Measurements from ENCODE around the gene ATOX1. TPM values are rescaled to one million over a fixed set of nuclear protein-coding genes. Genes with fewer than 3 reads are reported as not detected.

The ATOX1 gene
- total RNA-seq, 4 donors from 2014 or later = 2.6 to 99.7 (median 47.6) TPM

GRCh38 chr5:151719228-151720000 lies 39.0 kb downstream of the ATOX1 start:
- Histone ChIP-seq H3K9me3 (no peaks in the 10 kb centered on the region), H3K27me3 (no peaks in the 10 kb centered on the region), H3K4me1 (no peaks in the 10 kb centered on the region), H3K4me3 (no peak overlapping the region), H3K36me3 (no peaks in the 10 kb centered on the region), H3K27ac (peak overlapping the region; percentile 63 to 80)
- DNase-seq = peak in 1 of 2 donors; percentile 45
- TF ChIP-seq POLR2A (IDR thresholded peaks at IDR 0.05) (no peak), CTCF (IDR thresholded peaks at IDR 0.05) (peak; percentile 40 to 52 (median 42))
- intact Hi-C loops (cut with DNase I; ENCODE audit: low total_unique reads) = no loop called here

- TF ChIP-seq POLR2A (IDR thresholded peaks at IDR 0.05) = no peak
- peak overlapping the region; percentile 63 to 80 for H3K27ac ChIP-seq
- intact Hi-C loops (cut with DNase I; ENCODE audit: low total_unique reads) = no loop called here
Observed at GRCh38 chr5:151718646-151719045, 39.8 kb downstream of the ATOX1 start.

GRCh38 chr5:151718153-151718552 lies 40.3 kb downstream of the ATOX1 start:
- Histone ChIP-seq H3K4me1 (no peaks in the 10 kb centered on the region), H3K27ac (peak overlapping the region; percentile 63 to 80), H3K4me3 (no peak overlapping the region), H3K36me3 (no peaks in the 10 kb centered on the region), H3K27me3 (no peaks in the 10 kb centered on the region), H3K9me3 (no peaks in the 10 kb centered on the region)
- DNase-seq = no peak
- intact Hi-C loops (cut with DNase I; ENCODE audit: low total_unique reads) = no loop called here
- TF ChIP-seq POLR2A (IDR thresholded peaks at IDR 0.05) (no peak), CTCF (IDR thresholded peaks at IDR 0.05) (no peak)

More at GRCh38 chr5:151718646-151719045, 39.8 kb downstream of the ATOX1 start:
- H3K4me1 ChIP-seq = no peaks in the 10 kb centered on the region
- no peaks in the 10 kb centered on the region for H3K36me3 ChIP-seq
- peak in 1 of 2 donors; percentile 41 for DNase-seq
- no peaks in the 10 kb centered on the region for H3K9me3 ChIP-seq
- H3K27me3 ChIP-seq = no peaks in the 10 kb centered on the region
- H3K4me3 ChIP-seq = no peak overlapping the region

GRCh38 chr5:151717416-151717815 lies 41.0 kb downstream of the ATOX1 start:
- intact Hi-C loops (cut with DNase I; ENCODE audit: low total_unique reads) = no loop called here
- H3K36me3 ChIP-seq = no peaks in the 10 kb centered on the region
- TF ChIP-seq CTCF (IDR thresholded peaks at IDR 0.05) (no peak), POLR2A (IDR thresholded peaks at IDR 0.05) (no peak)
- H3K27ac ChIP-seq = peak overlapping the region; percentile 35 to 80
- H3K4me3 ChIP-seq = no peak overlapping the region
- no peaks in the 10 kb centered on the region for H3K27me3 ChIP-seq
- H3K4me1 ChIP-seq = no peaks in the 10 kb centered on the region
- no peak for DNase-seq
- no peaks in the 10 kb centered on the region for H3K9me3 ChIP-seq

- no peak overlapping the region for H3K4me3 ChIP-seq
- H3K36me3 ChIP-seq = no peaks in the 10 kb centered on the region
- intact Hi-C loops (cut with DNase I; ENCODE audit: low total_unique reads) = no loop called here
- no peaks in the 10 kb centered on the region for H3K9me3 ChIP-seq
- DNase-seq = no peak
- TF ChIP-seq CTCF (IDR thresholded peaks at IDR 0.05) = no peak
- no peak for TF ChIP-seq POLR2A (IDR thresholded peaks at IDR 0.05)
- H3K4me1 ChIP-seq = no peaks in the 10 kb centered on the region
- H3K27ac ChIP-seq = no peak overlapping the region
- H3K27me3 ChIP-seq = no peaks in the 10 kb centered on the region
Observed at GRCh38 chr5:151709109-151709735, 49.2 kb downstream of the ATOX1 start.
